Endothelial cell of umbilical vein (primary cell): ENCODE results near the gene ERAP2. TPM values are rescaled to one million over a fixed set of nuclear protein-coding genes. Genes with fewer than 3 reads are reported as not detected.

Experiments used
- BruUV-seq: library from RNA; stranded (reverse); fragments of 400-500 nt; replicated peaks from 2 replicates; lab custom pipeline; 2021; lab: Mats Ljungman, UMichigan
- CTCF ChIA-PET: fragments of 300-600, 350-600 bp; sonication (Branson Sonifier 250); formaldehyde crosslinking; loops from one replicate; lab custom pipeline; 2021; ENCODE audit warnings: antibody characterized with exemption, inconsistent platforms; lab: Charles Lee
- POLR2A ChIA-PET: fragments of 300-600, 350-600 bp; sonication (Branson Sonifier 250); formaldehyde crosslinking; loops from one replicate; lab custom pipeline; 2021; ENCODE audit warnings: antibody characterized with exemption, inconsistent platforms; lab: Charles Lee
- DNase-seq: peaks from one replicate; pipeline ENCODE4 v3.0.0-alpha.2; 2011; ENCODE audit warnings: low read depth, low spot score
- FAIRE-seq: peaks from 2 replicates; lab custom pipeline; 2011; peaks lifted over from hg19 to GRCh38; lab: Jason Lieb, UNC
- H2AFZ ChIP-seq: 2 replicates; pipeline ENCODE4 v1.6.0; 2012; ENCODE audit warnings: low read depth, low read length, control low read depth, inconsistent platforms
- H3K27ac ChIP-seq: 2 replicates; pipeline ENCODE4 v1.5.1; 2011; ENCODE audit warnings: low read depth, mild to moderate bottlenecking, control low read depth, low read length, moderate library complexity; ENCODE audit not compliant: insufficient read depth
- H3K27me3 ChIP-seq, 2 experiments: 2 replicates each; pipeline versions ENCODE4 v1.6.0 to v1.6.1; 2011; ENCODE audit warnings: low read length in 2 of 2, mixed read lengths in 1 of 2; ENCODE audit not compliant: control insufficient read depth in 2 of 2, insufficient read depth in 2 of 2
- H3K36me3 ChIP-seq, 2 experiments: 2 replicates in 1 of 2; 3 replicates in 1 of 2; pipeline ENCODE4 v1.5.1; 2011; ENCODE audit warnings: low read length in 2 of 2, mild to moderate bottlenecking in 1 of 2, moderate library complexity in 1 of 2; ENCODE audit not compliant: control insufficient read depth in 2 of 2, insufficient read depth in 2 of 2; ENCODE audit errors: extremely low read depth in 1 of 2
- H3K4me1 ChIP-seq: 3 replicates; pipeline ENCODE4 v1.5.1; 2011; ENCODE audit warnings: mild to moderate bottlenecking, low read length; ENCODE audit not compliant: control insufficient read depth, insufficient read depth; ENCODE audit errors: extremely low read depth
- H3K4me2 ChIP-seq: 2 replicates; pipeline ENCODE4 v1.6.1; 2011; ENCODE audit warnings: low read length, control low read depth, mixed read lengths; ENCODE audit not compliant: insufficient read depth
- H3K4me3 ChIP-seq, 3 experiments: fragments of 200-600 bp in 1 of 3; sonication (generic), shearing (Covaris generic) in 1 of 3; replicated peaks in 1 of 3; 2 replicates each; pipeline ENCODE4 v1.5.1; 2011 to 2016; ENCODE audit warnings: control low read depth in 3 of 3, low read length in 3 of 3, mild to moderate bottlenecking in 2 of 3, inconsistent platforms in 1 of 3, low read depth in 1 of 3, moderate library complexity in 1 of 3; ENCODE audit not compliant: insufficient read depth in 1 of 3
- H3K79me2 ChIP-seq: 2 replicates; pipeline ENCODE4 v1.6.0; 2012; ENCODE audit warnings: low read length, inconsistent platforms; ENCODE audit not compliant: control insufficient read depth, insufficient read depth
- H3K9ac ChIP-seq: replicated peaks from 2 replicates; pipeline ENCODE3; 2011; ENCODE audit warnings: low read length, control low read depth; ENCODE audit not compliant: insufficient read depth; ENCODE audit errors: extremely low read depth
- H3K9me1 ChIP-seq: replicated peaks from 3 replicates; pipeline ENCODE4 v1.6.0; 2011; ENCODE audit warnings: mild to moderate bottlenecking, low read length; ENCODE audit not compliant: control insufficient read depth, insufficient read depth; ENCODE audit errors: extremely low read depth
- H3K9me3 ChIP-seq: replicated peaks from 2 replicates; pipeline ENCODE4 v1.5.1; 2012; ENCODE audit warnings: low read length, inconsistent platforms; ENCODE audit not compliant: control insufficient read depth, insufficient read depth
- H4K20me1 ChIP-seq: replicated peaks from 2 replicates; pipeline ENCODE3; 2011; ENCODE audit warnings: mild to moderate bottlenecking, low read length; ENCODE audit not compliant: control insufficient read depth, insufficient read depth; ENCODE audit errors: extremely low read depth
- CTCF ChIP-seq, 2 donors: IDR thresholded peaks; 1 replicate in 1 of 2; 2 replicates in 1 of 2; pipeline ENCODE4 v1.5.1; 2011; ENCODE audit warnings: low read length in 2 of 2, mild to moderate bottlenecking in 2 of 2, moderate library complexity in 2 of 2, control low read depth in 1 of 2, inconsistent platforms in 1 of 2, low read depth in 1 of 2; ENCODE audit not compliant: insufficient read depth in 1 of 2; ENCODE audit errors: extremely low read depth in 1 of 2
- EZH2 ChIP-seq: IDR thresholded peaks from 2 replicates; pipeline ENCODE4 v1.6.1; 2012; ENCODE audit warnings: borderline replicate concordance, low read depth, mild to moderate bottlenecking, moderate library complexity, low read length, inconsistent platforms; ENCODE audit not compliant: severe bottlenecking
- JUN ChIP-seq: IDR thresholded peaks from 2 replicates; pipeline ENCODE4 v1.6.1; 2011; ENCODE audit warnings: borderline replicate concordance, low read depth; ENCODE audit not compliant: insufficient read length, insufficient read depth
- MYC ChIP-seq: IDR thresholded peaks from one replicate; pipeline ENCODE4 v1.6.1; 2011; ENCODE audit warnings: mild to moderate bottlenecking, low read depth, low read length
- POLR2A ChIP-seq: IDR thresholded peaks from 2 replicates; pipeline ENCODE4 v1.6.1; 2012; ENCODE audit warnings: low read depth, mild to moderate bottlenecking, control low read depth, low read length
- POLR2AphosphoS5 ChIP-seq: IDR thresholded peaks from 2 replicates; pipeline ENCODE4 v1.6.1; 2012; ENCODE audit warnings: low read depth, mild to moderate bottlenecking, control low read depth, low read length, moderate library complexity; ENCODE audit not compliant: insufficient read depth
- dilution Hi-C: fragments of 300-500 bp; cut with MboI; formaldehyde crosslinking; loops from one replicate; pipeline ENCODE4 v1.15.0; 2019; ENCODE audit warnings: low sequenced_read_pairs; ENCODE audit not compliant: extremely low pct_ligation_motif_present
- intact Hi-C: fragments of 100-400 bp; cut with micrococcal nuclease; formaldehyde crosslinking; loops from one replicate; pipeline ENCODE4 v1.10.0; 2022
- polyA plus RNA-seq, 4 experiments: library from polyadenylated mRNA; depleted of rRNA in 3 of 4; stranded (reverse) in 3 of 4; unstranded in 1 of 4; fragments of >200 nt; gene quantifications; 2 replicates each; pipeline versions ENCODE4 v1.2.1 to v1.2.3, GENCODE V29; 2011 to 2012; ENCODE audit warnings: missing spikeins in 1 of 4
- total RNA-seq: library from RNA; stranded (reverse); gene quantifications from 2 replicates; pipeline ENCODE4 v1.2.3, GENCODE V29; 2021

Gene ERAP2
- total and polyA plus RNA-seq, 2 donors (not counting 3 experiments of a cell fraction or from before 2014, with no cell fraction given): 3.1 to 10.0 TPM

- Histone ChIP-seq H3K9me3 (no peaks in the 10 kb centered on the region), H3K9ac (no peak overlapping the region), H3K4me1 (no peaks in the 10 kb centered on the region), H3K9me1 (no peaks in the 10 kb centered on the region), H4K20me1 (peaks cover 6% of the 10 kb centered on the region), H3K36me3 (peaks cover 0 to 2% of the 10 kb centered on the region in 2 experiments), H3K4me3 (no peak overlapping the region), H3K27ac (no peak overlapping the region), H3K79me2 (peaks cover 28% of the 10 kb centered on the region), H2AFZ (no peak overlapping the region), H3K4me2 (no peak overlapping the region), H3K27me3 (no peaks in the 10 kb centered on the region)
- intact Hi-C loops: no loop called here
- ChIA-PET CTCF (interaction anchor here (1.2 kb wide), 1 partner anchor 8 kb away, joined by 4 read pairs; no protein-coding TSS in a partner anchor), POLR2A (no interaction called here)
- TF ChIP-seq POLR2AphosphoS5 (no peak), EZH2 (no peak), POLR2A (no peak), CTCF (IDR thresholded peaks at IDR 0.05; ENCODE audit: extremely low read depth in 1 of 2, insufficient read depth in 1 of 2, low read depth in 1 of 2, low read length in 2 of 2) (no peak), JUN (no peak)
- DNase-seq (no peak), FAIRE-seq (no peak)
- dilution Hi-C loops: no loop called here
- BruUV-seq: no TSS peak
Measured at GRCh38 chr5:96946381-96946780, 70.1 kb downstream of the ERAP2 start.

GRCh38 chr5:96952118-96952750 is 75.9 kb downstream of the ERAP2 start:
- no peak for FAIRE-seq
- intact Hi-C loops: no loop called here
- CTCF ChIA-PET: interaction anchor here (1.3 kb wide), 1 partner anchor 11 kb away, joined by 5 read pairs; no protein-coding TSS in a partner anchor

More at GRCh38 chr5:96952118-96952750, 75.9 kb downstream of the ERAP2 start:
- Histone ChIP-seq H3K4me1 (no peaks in the 10 kb centered on the region), H3K79me2 (peaks cover 29% of the 10 kb centered on the region), H3K27ac (no peak overlapping the region), H2AFZ (no peak overlapping the region), H3K4me2 (no peak overlapping the region), H3K9me1 (no peaks in the 10 kb centered on the region), H3K27me3 (no peaks in the 10 kb centered on the region), H3K4me3 (no peak overlapping the region), H3K36me3 (peaks cover 0 to 2% of the 10 kb centered on the region in 2 experiments), H4K20me1 (peaks cover 3% of the 10 kb centered on the region), H3K9me3 (no peaks in the 10 kb centered on the region), H3K9ac (no peak overlapping the region)
- POLR2A ChIA-PET: no interaction called here
- no peak for DNase-seq
- BruUV-seq: no TSS peak
- dilution Hi-C loops: no loop called here
- TF ChIP-seq MYC: no peak
